GM18861 (cell line): ENCODE data around the gene SMYD3.

ENCODE experiments used
- ATAC-seq: cut with Tn5 transposase; IDR thresholded peaks from one replicate; pipeline ENCODE4 v1.9.1; 2021; ENCODE audit not compliant: unreplicated experiment

Gene SMYD3

GRCh38 chr1:246471688-246472087, 35.4 kb downstream of the SMYD3 start:
- no peak for ATAC-seq

GRCh38 chr1:246470585-246470984, 36.5 kb downstream of the SMYD3 start:
- ATAC-seq, result no peak

- ATAC-seq, result no peak
Measured at GRCh38 chr1:246462986-246463385, 44.1 kb downstream of the SMYD3 start.

- ATAC-seq, result no peak
Measured at GRCh38 chr1:246460406-246460805, 46.7 kb downstream of the SMYD3 start.

- no peak for ATAC-seq
Measured at GRCh38 chr1:246459221-246459620, 47.9 kb downstream of the SMYD3 start.

- ATAC-seq, result no peak
Measured at GRCh38 chr1:246455476-246455875, 51.6 kb downstream of the SMYD3 start.

GRCh38 chr1:246454655-246455054, 52.4 kb downstream of the SMYD3 start:
- ATAC-seq, result no peak

- ATAC-seq, result peak; percentile 57
Measured at GRCh38 chr1:246450611-246451251, 56.3 kb downstream of the SMYD3 start.

GRCh38 chr1:246448373-246448772, 58.7 kb downstream of the SMYD3 start:
- no peak for ATAC-seq

GRCh38 chr1:246447501-246447900, 59.6 kb downstream of the SMYD3 start:
- ATAC-seq, result no peak

GRCh38 chr1:246445503-246445902, 61.6 kb downstream of the SMYD3 start:
- ATAC-seq, result no peak

GRCh38 chr1:246444617-246445016, 62.5 kb downstream of the SMYD3 start:
- no peak for ATAC-seq

- ATAC-seq, result no peak
Measured at GRCh38 chr1:246437961-246438360, 69.1 kb downstream of the SMYD3 start.

- ATAC-seq, result no peak
Measured at GRCh38 chr1:246435421-246436041, 71.5 kb downstream of the SMYD3 start.

GRCh38 chr1:246434335-246434734, 72.7 kb downstream of the SMYD3 start:
- ATAC-seq, result no peak

- no peak for ATAC-seq
Measured at GRCh38 chr1:246428542-246429308, 78.4 kb downstream of the SMYD3 start.

- no peak for ATAC-seq
Measured at GRCh38 chr1:246427611-246428010, 79.5 kb downstream of the SMYD3 start.

- no peak for ATAC-seq
Measured at GRCh38 chr1:246425895-246426294, 81.2 kb downstream of the SMYD3 start.

- no peak for ATAC-seq
Measured at GRCh38 chr1:246425139-246425794, 81.8 kb downstream of the SMYD3 start.

- ATAC-seq, result no peak
Measured at GRCh38 chr1:246420300-246420699, 86.8 kb downstream of the SMYD3 start.

GRCh38 chr1:246418565-246419312, 88.3 kb downstream of the SMYD3 start:
- no peak for ATAC-seq
